HG03060 (cell line): ENCODE data around the gene ADRA2B.
"Not testable (repeated sequence)": the region's sequence is repeated elsewhere in the genome, so short reads cannot be mapped to it uniquely, and the experiment has no call there.

Experiments
- ATAC-seq: cut with Tn5 transposase; IDR thresholded peaks from one replicate; pipeline ENCODE4 v1.9.1; 2021; ENCODE audit warnings: low read depth, moderate number of reproducible peaks; ENCODE audit not compliant: unreplicated experiment

ADRA2B gene

GRCh38 chr2:96071977-96072491 is 44.3 kb downstream of the ADRA2B start:
- not testable (repeated sequence) for ATAC-seq

- ATAC-seq, result not testable (repeated sequence)
Observed at GRCh38 chr2:96071087-96071976, 45.0 kb downstream of the ADRA2B start.

- ATAC-seq, result not testable (repeated sequence)
Observed at GRCh38 chr2:96070351-96070750, 46.0 kb downstream of the ADRA2B start.

GRCh38 chr2:96069878-96070277 is 46.5 kb downstream of the ADRA2B start:
- ATAC-seq, result not testable (repeated sequence)

GRCh38 chr2:96067902-96068581 is 48.3 kb downstream of the ADRA2B start:
- not testable (repeated sequence) for ATAC-seq

GRCh38 chr2:96067098-96067660 is 49.2 kb downstream of the ADRA2B start:
- ATAC-seq, result not testable (repeated sequence)

GRCh38 chr2:96066511-96066910 is 49.9 kb downstream of the ADRA2B start:
- not testable (repeated sequence) for ATAC-seq

- ATAC-seq, result not testable (repeated sequence)
Observed at GRCh38 chr2:96065954-96066353, 50.4 kb downstream of the ADRA2B start.

GRCh38 chr2:96065381-96065930 is 50.9 kb downstream of the ADRA2B start:
- no peak for ATAC-seq

- ATAC-seq, result not testable (repeated sequence)
Observed at GRCh38 chr2:96064760-96065159, 51.6 kb downstream of the ADRA2B start.

GRCh38 chr2:96064047-96064675 is 52.2 kb downstream of the ADRA2B start:
- not testable (repeated sequence) for ATAC-seq

- ATAC-seq, result not testable (repeated sequence)
Observed at GRCh38 chr2:96063116-96063899, 53.1 kb downstream of the ADRA2B start.
